Body of pancreas (tissue), 4 donors: Measurements from ENCODE around the gene FREM1. TPM values are rescaled to one million over a fixed set of nuclear protein-coding genes. Genes with fewer than 3 reads are reported as not detected.
A peak's percentile ranks its signal among the peaks of the same experiment; 100 is the strongest.

Source experiments
- ATAC-seq: fragments of 150-250 bp; one replicate; pipeline ENCODE4 v1.9.1; 2016
- DNase-seq, 4 donors: peaks; one replicate each; pipeline ENCODE4 v3.0.0-alpha.2; 2019
- H3K27ac ChIP-seq, 4 donors: fragments of 200-600 bp; sonication (generic); 1 replicate in 3 of 4; 2 replicates in 1 of 4; pipeline versions ENCODE4 v1.5.1 to v1.6.1; 2016 to 2019; ENCODE audit warnings: mild to moderate bottlenecking in 1 of 4, mixed read lengths in 1 of 4, moderate library complexity in 1 of 4
- H3K27me3 ChIP-seq, 2 donors: fragments of 200-600 bp; sonication (generic); one replicate each; pipeline ENCODE4 v1.6.0; 2016; ENCODE audit warnings: mild to moderate bottlenecking in 1 of 2
- H3K36me3 ChIP-seq, 2 donors: fragments of 200-600 bp; sonication (generic); replicated peaks in 1 of 2; 2 replicates each; pipeline ENCODE4 v1.5.1; 2016; ENCODE audit warnings: low read depth in 2 of 2; ENCODE audit not compliant: insufficient read depth in 1 of 2
- H3K4me1 ChIP-seq: fragments of 200-600 bp; sonication (generic); one replicate; pipeline ENCODE4 v1.6.0; 2016
- H3K4me3 ChIP-seq, 2 donors: fragments of 200-600 bp; sonication (generic); 1 replicate in 1 of 2; 2 replicates in 1 of 2; pipeline ENCODE4 v1.5.1; 2016 to 2019
- H3K9me3 ChIP-seq, 3 donors: fragments of 200-600 bp; sonication (generic); 1 replicate in 2 of 3; 2 replicates in 1 of 3; pipeline ENCODE4 v1.5.1; 2016
- POLR2A ChIP-seq, 3 donors: fragments of 450-650 bp; IDR thresholded peaks; one replicate each; pipeline ENCODE4 v1.6.1; 2016; ENCODE audit warnings: antibody characterized with exemption in 3 of 3, mild to moderate bottlenecking in 2 of 3
- WGBS, 2 donors: methylation state at CpG; one replicate each; pipeline ENCODE4 v1.1.5; 2017; 5-methylcytosine and 5-hydroxymethylcytosine counted together
- intact Hi-C: fragments of 100-400 bp; cut with DNase I; formaldehyde crosslinking; loops from one replicate; pipeline ENCODE4 v1.15.1; 2023
- total RNA-seq, 2 donors: library from RNA; depleted of rRNA; stranded (reverse); fragments of >200 nt; gene quantifications; one replicate each; pipeline ENCODE4 v1.1.0, GENCODE V29; 2016
- TF ChIP-seq, protein P1 (sequence below), 7 experiments: fragments of 450-650 bp in 4 of 7; fragments of 200-600 bp in 3 of 7; sonication (generic) in 3 of 7; IDR thresholded peaks; one replicate each; pipeline ENCODE4 v1.5.1; 2016 to 2019; ENCODE audit warnings: antibody characterized with exemption in 7 of 7

FREM1 gene
- total RNA-seq, 2 donors from 2014 or later = 9.1 to 19.1 TPM

DNA sequence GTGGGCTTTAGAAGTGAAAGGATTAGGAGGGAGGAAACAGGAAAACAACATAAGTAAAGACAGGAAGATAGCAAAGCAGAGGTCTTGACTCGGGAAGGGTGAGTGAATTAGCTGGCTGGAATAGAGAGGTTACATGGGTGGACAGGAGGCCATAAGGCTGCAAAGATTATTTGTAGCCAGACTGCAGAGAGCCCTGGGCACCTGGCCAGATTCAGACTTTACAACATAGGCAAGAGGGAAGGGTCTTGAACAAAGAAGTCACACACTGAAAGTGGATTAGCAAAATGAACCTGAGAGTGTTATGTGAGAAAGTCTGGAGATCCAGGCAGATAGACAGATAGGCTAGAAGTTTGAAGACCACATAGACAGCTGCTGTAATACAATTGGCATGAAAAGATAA is 158.0 kb downstream of the FREM1 start:
- Histone ChIP-seq H3K27me3 (no peaks in the 10 kb centered on the region), H3K4me1 (no peaks in the 10 kb centered on the region), H3K36me3 (peaks cover 0 to 2% of the 10 kb centered on the region in 2 donors), H3K27ac (no peak overlapping the region), H3K9me3 (no peaks in the 10 kb centered on the region), H3K4me3 (no peak overlapping the region)
- 79 to 80% methylated on average over 1 of the region's 1 CpG for WGBS, 2 donors
- intact Hi-C loops = no loop called here
- no peak for ATAC-seq
- peak in 1 of 4 donors; percentile 13 for DNase-seq
- TF ChIP-seq, protein P1, sequence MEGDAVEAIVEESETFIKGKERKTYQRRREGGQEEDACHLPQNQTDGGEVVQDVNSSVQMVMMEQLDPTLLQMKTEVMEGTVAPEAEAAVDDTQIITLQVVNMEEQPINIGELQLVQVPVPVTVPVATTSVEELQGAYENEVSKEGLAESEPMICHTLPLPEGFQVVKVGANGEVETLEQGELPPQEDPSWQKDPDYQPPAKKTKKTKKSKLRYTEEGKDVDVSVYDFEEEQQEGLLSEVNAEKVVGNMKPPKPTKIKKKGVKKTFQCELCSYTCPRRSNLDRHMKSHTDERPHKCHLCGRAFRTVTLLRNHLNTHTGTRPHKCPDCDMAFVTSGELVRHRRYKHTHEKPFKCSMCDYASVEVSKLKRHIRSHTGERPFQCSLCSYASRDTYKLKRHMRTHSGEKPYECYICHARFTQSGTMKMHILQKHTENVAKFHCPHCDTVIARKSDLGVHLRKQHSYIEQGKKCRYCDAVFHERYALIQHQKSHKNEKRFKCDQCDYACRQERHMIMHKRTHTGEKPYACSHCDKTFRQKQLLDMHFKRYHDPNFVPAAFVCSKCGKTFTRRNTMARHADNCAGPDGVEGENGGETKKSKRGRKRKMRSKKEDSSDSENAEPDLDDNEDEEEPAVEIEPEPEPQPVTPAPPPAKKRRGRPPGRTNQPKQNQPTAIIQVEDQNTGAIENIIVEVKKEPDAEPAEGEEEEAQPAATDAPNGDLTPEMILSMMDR (IDR thresholded peaks at IDR 0.05) = no peak
- no peak for TF ChIP-seq POLR2A (IDR thresholded peaks at IDR 0.05)

DNA sequence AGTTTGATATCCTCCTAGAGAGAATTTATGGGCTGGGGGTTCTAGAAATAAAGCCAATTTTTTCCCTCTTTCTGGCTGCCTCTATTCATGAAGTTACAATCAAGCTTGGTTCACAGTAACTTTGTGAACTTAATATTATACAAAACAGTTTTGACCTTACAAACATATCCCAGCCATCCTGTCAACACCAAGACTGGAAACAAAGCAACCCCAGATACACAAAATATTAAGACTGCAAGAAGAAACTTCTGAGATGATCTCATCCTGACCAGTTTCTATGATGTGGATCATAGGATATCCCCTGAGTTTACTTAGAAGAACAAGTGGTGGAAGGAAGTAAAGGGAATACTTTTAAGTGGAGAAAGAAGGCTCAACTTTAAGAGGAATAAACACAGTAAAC is 159.4 kb downstream of the FREM1 start:
- no peak overlapping the region for H3K27ac ChIP-seq
- ATAC-seq = no peak
- H3K27me3 ChIP-seq = no peaks in the 10 kb centered on the region
- no peaks in the 10 kb centered on the region for H3K9me3 ChIP-seq
- H3K4me1 ChIP-seq = no peaks in the 10 kb centered on the region
- intact Hi-C loops = no loop called here
- no peak overlapping the region for H3K4me3 ChIP-seq
- TF ChIP-seq, protein P1 (IDR thresholded peaks at IDR 0.05) = no peak
- TF ChIP-seq POLR2A (IDR thresholded peaks at IDR 0.05) = no peak
- peaks cover 0 to 2% of the 10 kb centered on the region in 2 donors for H3K36me3 ChIP-seq
- DNase-seq = no peak

DNA sequence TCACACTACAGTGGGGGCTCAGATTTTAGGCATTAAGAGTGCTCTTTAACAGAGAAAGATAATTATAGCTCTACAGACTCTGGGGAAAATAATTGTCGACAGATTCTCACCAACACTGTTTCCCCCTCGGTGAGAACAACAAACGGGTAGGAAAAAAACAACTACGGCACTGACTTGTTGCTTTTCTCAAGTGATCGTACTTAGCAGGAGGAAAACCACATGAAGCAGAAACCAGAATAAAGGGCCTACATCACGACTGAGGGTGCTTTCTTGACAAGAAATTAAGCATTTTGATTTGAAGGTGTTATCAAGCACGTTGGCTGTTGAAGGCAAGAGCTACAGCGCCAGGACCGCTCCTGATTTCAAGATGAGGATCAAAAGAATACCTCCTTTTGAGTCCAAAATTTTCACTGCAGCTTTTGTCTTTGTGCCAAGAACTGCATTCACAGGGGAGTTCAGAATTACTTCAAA is 160.5 kb downstream of the FREM1 start:
- ATAC-seq = no peak
- peaks cover 0 to 2% of the 10 kb centered on the region in 2 donors for H3K36me3 ChIP-seq
- H3K27ac ChIP-seq = no peak overlapping the region
- no peaks in the 10 kb centered on the region for H3K9me3 ChIP-seq
- intact Hi-C loops = no loop called here
- H3K27me3 ChIP-seq = no peaks in the 10 kb centered on the region
- no peak overlapping the region for H3K4me3 ChIP-seq
- TF ChIP-seq, protein P1 (IDR thresholded peaks at IDR 0.05) = no peak
- no peak for TF ChIP-seq POLR2A (IDR thresholded peaks at IDR 0.05)
- H3K4me1 ChIP-seq = no peaks in the 10 kb centered on the region
- DNase-seq = no peak
- 73 to 86% methylated on average over 9 of the region's 9 CpGs for WGBS, 2 donors

DNA sequence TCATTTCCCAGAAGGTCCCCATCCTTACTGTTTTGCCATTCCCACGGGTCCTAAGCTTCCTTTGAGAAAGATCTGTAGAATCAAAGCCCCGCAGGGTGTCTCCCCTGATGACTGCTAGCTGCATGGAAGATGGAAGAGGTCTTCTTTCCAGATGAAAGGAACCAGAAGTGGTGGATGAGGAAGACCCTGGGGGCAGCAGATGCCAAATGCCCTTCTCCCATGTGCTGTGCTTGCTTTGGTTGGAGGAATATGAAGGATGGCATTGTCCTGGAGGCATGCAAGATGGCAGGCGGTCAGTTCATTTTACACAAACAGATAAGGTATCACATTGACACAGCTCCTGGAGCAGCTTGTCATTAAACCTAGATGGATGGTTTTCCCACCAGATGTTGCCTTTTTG is 161.9 kb downstream of the FREM1 start:
- DNase-seq (no peak), ATAC-seq (no peak)
- H3K9me3 ChIP-seq = no peaks in the 10 kb centered on the region
- 84 to 97% methylated on average over 2 to 3 of the region's 3 CpGs for WGBS, 2 donors
- no peak overlapping the region for H3K27ac ChIP-seq
- peaks cover 0 to 2% of the 10 kb centered on the region in 2 donors for H3K36me3 ChIP-seq
- no peaks in the 10 kb centered on the region for H3K4me1 ChIP-seq
- TF ChIP-seq POLR2A (IDR thresholded peaks at IDR 0.05) = no peak
- TF ChIP-seq, protein P1 (IDR thresholded peaks at IDR 0.05) = no peak
- no peaks in the 10 kb centered on the region for H3K27me3 ChIP-seq
- no peak overlapping the region for H3K4me3 ChIP-seq
- intact Hi-C loops = no loop called here

DNA sequence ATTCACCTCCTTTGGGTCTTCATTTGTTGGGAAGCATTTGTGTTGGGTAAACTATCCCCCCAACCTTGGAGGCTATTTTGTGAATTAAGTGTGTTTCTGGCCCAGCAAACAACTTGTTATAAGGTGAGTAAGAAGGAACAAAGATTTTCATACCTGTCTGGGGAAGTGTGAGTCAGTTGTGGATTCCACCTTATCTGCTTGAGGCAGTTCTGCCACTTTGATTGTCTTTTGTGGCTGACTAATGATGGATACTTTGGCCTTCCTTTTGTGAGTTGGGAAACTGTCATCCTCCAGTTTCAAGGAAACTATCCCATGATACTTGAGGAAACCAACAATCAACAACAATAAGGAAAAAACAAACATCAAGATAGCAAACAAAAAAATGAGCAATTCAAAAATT is 163.1 kb downstream of the FREM1 start:
- H3K4me3 ChIP-seq = no peak overlapping the region
- H3K36me3 ChIP-seq = peaks cover 0 to 2% of the 10 kb centered on the region in 2 donors
- H3K27ac ChIP-seq = no peak overlapping the region
- no peak for DNase-seq
- H3K9me3 ChIP-seq = no peaks in the 10 kb centered on the region
- ATAC-seq = no peak
- TF ChIP-seq POLR2A (IDR thresholded peaks at IDR 0.05) = no peak
- TF ChIP-seq, protein P1 (IDR thresholded peaks at IDR 0.05) = no peak
- no peaks in the 10 kb centered on the region for H3K27me3 ChIP-seq
- intact Hi-C loops = no loop called here
- no peaks in the 10 kb centered on the region for H3K4me1 ChIP-seq
